H54 (cell line): ENCODE measurements around the gene TMSB4X.
"Not testable (repeated sequence)": the region's sequence is repeated elsewhere in the genome, so short reads cannot be mapped to it uniquely, and the experiment has no call there.

Source experiments
- DNase-seq: peaks from one replicate; pipeline ENCODE4 v3.0.0; 2011; ENCODE audit warnings: low spot score, mixed read lengths; ENCODE audit not compliant: insufficient read length
- FAIRE-seq: peaks from 3 replicates; lab custom pipeline; 2011; peaks lifted over from hg19 to GRCh38; lab: Jason Lieb, UNC
- POLR2A ChIP-seq: IDR thresholded peaks from 2 replicates; pipeline ENCODE4 v1.6.1; 2011; ENCODE audit warnings: low read depth, mild to moderate bottlenecking, low read length

TMSB4X gene

DNA sequence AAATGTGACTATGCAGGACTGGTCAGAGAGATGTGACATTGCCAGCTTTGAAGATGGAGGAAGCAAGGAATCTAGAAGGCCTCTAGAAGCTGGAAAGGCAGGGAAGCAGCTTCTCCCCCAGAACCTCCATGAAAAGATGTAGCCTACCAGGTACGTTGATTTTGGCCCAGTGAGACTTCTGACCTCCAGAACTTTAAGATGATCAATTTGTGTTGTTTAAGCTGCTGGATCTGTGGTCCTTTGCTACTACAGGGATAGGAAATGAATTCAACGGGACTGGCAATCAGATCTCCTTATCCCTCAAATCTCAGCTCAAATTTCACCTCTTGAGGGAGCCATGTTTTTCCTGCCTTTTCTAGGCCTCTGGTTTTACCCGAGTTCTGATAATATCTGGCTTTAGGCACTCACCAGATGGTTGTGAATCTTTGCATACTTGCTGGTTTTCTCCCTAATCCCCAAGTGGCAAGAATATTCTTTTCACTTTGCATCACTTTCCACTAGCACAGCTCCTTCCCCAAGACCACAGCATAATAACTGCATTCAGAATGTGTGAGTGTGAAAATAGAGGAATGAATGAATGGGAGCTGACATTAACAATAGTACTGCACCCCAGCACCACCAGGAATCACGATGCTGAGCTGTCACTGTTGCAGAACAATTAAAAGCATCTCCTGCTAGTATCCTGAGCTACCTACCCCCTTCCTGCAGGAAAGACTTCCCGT is 25.5 kb upstream of the TMSB4X start:
- no peak for TF ChIP-seq POLR2A
- no peak for FAIRE-seq
- DNase-seq, result no peak

- DNase-seq (no peak), FAIRE-seq (no peak)
- no peak for TF ChIP-seq POLR2A
These were observed 24.8 kb upstream of the TMSB4X start for GRCh38 chrX:12949927-12950656.

- FAIRE-seq (no peak), DNase-seq (peak; percentile 17)
- TF ChIP-seq POLR2A, result no peak
These were observed 23.9 kb upstream of the TMSB4X start for GRCh38 chrX:12950851-12951594.

DNA sequence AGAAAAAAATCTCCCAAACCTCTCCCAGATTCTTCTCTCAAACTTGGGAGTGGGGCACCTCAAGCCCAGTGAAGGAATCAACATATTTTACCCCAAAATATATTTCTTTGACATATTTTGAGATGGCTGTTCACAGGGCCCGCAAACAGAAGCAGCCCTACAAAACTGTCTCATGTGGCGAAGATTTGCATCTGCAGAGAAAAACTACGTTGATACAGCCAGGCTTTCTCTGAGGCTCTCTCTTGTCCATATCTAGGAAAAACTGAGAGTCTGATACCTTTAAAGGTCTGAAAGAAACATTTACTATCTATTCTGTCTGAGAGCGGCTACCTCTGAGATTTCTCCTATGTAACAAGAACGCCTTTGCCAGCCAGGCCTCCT is 23.3 kb upstream of the TMSB4X start:
- FAIRE-seq (no peak), DNase-seq (no peak)

DNA sequence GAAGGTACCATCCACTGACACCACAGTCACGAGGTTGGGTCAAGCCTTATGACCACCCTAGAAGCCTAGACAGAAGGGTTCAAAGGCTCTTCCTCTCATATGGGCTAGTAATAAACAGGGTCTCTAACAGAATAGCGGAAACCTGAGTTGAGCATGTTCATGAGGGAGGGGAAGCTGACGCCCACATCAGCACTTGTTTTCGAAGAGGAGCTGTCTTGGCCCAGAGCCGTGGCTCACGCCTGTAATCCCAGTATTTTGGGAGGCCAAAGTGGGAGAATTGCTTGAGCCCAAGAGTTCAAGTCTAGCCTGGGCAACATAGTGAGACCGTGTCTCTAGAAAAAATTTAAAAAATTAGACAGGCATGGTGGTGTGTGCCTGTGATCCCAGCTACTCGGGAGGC is 21.5 kb upstream of the TMSB4X start:
- no peak for TF ChIP-seq POLR2A
- DNase-seq (no peak), FAIRE-seq (no peak)

More for the DNA sequence above, 23.3 kb upstream of the TMSB4X start:
- no peak for TF ChIP-seq POLR2A

DNA sequence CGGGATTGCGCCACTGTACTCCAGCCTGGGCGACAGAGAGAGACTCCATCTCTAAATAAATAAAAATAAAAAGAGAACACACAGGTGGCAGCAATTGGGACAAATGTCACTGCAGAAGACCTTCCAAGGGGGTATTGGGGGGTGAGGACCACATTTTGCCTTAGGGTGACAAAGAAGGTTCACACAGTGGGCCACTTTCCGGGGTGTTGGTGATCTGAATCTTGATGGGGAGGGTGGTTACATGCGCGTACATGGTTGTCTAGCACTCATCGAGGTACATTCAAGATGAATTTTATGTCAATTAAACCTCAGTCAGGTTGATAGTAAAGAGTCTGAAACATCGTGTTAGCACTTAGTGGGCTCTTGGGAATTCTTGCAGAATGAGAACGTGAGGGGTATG is 20.5 kb upstream of the TMSB4X start:
- FAIRE-seq, result no peak
- no peak for DNase-seq
- no peak for TF ChIP-seq POLR2A

GRCh38 chrX:12954981-12955380 is 19.9 kb upstream of the TMSB4X start:
- FAIRE-seq, result no peak
- TF ChIP-seq POLR2A, result no peak
- DNase-seq, result no peak

DNA sequence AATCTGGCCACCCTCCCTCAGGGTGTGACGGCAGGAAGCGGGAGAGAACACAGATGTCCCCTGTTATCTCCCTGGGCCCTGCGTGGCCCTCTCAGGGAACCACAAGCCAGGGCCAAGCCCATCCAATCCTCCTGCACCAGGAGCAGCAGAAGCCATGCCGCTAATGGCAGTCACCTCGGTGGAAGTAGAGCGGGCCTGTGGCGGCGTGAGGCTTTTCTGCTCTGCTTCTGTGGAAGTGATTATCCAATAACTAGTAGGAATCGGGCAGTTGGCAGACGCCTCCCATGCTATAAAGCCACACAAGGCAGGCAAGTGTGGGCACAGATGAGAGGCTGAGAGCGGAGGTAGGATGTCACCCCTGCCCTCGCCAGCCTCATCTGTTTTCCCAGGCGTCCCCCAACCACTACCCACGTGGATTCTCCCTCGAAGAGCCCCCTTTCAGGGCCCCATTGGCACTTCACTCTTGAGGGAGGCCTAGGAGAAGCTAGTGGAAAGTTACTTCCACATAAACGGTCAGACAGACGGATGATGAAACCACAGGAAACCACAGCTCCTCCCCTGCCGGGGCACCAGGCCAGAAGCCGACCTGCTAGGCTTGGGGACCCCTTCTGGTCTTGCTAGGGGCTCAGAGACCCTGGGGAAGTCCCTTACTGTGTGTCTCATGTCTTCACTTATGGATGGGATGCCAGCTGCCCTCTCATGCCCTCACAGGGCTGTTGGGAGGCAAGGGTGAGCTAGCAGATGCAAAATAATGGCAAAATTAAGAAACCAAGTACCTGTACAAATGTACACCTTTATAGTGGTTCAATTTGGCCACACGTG is 18.8 kb upstream of the TMSB4X start:
- 0 out of 2 replicates have a peak, but pooled peaks have one; percentile 19 for TF ChIP-seq POLR2A
- FAIRE-seq, result no peak
- no peak for DNase-seq

GRCh38 chrX:12956704-12957534 is 18.0 kb upstream of the TMSB4X start:
- no peak for TF ChIP-seq POLR2A
- DNase-seq (no peak), FAIRE-seq (no peak)

- no peak for DNase-seq
- TF ChIP-seq POLR2A, result no peak
- no peak for FAIRE-seq
These were observed 16.9 kb upstream of the TMSB4X start for GRCh38 chrX:12958059-12958458.

DNA sequence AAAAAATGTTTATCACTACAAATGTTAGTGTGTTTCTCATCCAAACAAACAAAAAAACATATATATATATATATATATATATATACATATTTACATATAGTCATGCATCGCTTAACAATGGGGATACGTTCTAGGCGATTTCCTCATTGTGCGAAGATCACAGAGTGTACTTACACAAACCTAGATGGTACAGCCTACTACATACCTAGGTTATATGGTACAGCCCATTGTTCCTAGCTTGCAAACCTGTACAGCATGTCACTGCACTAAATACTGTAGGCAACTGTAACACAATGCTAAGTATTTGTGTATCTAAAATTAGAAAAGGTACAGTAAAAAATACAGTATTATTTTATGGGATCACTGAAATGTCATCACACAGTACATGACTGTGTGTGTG is 16.4 kb upstream of the TMSB4X start:
- DNase-seq (no peak), FAIRE-seq (no peak)
- no peak for TF ChIP-seq POLR2A

DNA sequence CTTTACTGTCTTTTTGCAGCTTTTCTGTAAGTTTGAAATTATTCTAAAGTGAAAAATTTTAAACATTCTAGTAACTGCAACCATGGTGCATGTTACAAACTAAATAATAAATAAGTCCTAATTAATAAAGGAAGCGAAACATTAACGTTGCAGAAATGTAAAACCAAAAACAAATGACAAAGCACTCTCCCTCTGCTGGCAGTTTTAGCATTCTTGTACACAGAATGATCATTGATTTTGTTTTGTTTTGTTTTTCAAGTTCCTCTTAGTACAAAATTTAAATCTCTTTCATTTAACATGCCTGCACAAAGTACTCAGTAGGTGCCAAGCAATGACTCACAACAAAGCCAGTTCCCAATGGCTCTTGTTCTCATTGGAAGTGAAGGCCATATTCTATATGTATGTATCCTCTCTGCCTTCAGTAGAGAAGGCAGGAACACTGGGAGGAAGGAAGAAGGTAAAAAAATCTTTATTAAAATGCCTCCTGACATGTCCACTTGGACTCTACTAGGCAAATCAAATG is 13.7 kb upstream of the TMSB4X start:
- no peak for FAIRE-seq
- no peak for DNase-seq
- TF ChIP-seq POLR2A, result no peak

DNA sequence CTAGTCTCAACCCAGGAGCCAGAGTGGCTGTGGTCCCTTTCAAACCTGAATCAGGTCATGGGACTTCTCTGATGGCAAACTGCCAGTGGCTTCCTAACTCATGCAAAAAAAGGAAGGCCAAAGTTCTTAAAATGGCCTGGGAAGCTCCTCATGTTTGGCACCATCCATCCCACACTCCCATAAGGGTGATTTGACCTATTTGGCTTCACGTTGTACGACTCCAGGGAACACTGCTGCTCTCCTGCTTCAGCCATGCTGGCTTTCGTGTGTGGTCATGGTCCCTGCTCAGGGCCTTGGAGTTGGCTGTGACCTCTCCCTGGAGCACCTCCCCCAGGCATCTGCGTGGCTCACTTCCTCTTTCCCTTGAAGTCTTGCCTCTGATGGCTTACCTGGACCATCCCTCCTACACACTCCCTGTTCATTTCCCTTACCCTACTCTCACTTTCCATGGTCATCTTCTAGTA is 12.8 kb upstream of the TMSB4X start:
- no peak for TF ChIP-seq POLR2A
- FAIRE-seq, result no peak
- DNase-seq, result no peak

DNA sequence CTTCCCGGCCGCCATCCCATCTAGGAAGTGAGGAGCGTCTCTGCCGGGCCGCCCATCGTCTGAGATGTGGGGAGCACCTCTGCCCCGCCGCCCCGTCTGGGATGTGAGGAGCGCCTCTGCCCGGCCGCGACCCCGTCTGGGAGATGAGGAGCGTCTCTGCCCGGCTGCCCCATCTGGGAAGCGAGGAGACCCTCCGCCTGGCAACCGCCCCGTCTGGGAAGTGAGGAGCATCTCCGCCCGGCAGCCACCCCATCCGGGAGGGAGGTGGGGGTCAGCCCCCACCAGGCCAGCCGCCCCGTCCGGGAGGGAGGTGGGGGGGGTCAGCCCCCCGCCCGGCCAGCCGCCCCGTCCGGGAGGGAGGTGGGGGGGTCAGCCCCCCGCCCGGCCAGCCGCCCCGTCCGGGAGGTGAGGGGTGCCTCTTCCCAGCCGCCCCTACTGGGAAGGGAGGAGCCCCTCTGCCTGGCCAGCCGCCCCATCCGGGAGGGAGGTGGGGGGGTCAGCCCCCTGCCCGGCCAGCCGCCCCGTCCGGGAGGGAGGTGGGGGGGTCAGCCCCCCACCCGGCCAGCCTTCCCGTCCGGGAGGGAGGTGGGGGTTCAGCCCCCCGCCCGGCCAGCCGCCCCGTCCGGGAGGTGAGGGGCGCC is 11.6 kb upstream of the TMSB4X start:
- not testable (repeated sequence) for DNase-seq, FAIRE-seq
